Bronchial epithelial cell (primary cell): ENCODE results near the gene SART1. TPM values are rescaled to one million over a fixed set of nuclear protein-coding genes. Genes with fewer than 3 reads are reported as not detected.

Experiments
- DNase-seq: peaks from one replicate; pipeline ENCODE4 v3.0.0-alpha.2; 2010; ENCODE audit warnings: low read depth
- FAIRE-seq: peaks from 2 replicates; lab custom pipeline; 2011; peaks lifted over from hg19 to GRCh38; lab: Jason Lieb, UNC
- H3K27me3 ChIP-seq: 2 replicates; pipeline ENCODE4 v1.5.1; 2011; ENCODE audit warnings: low read length; ENCODE audit not compliant: control insufficient read depth, insufficient read depth
- H3K36me3 ChIP-seq: 2 replicates; pipeline ENCODE4 v1.5.1; 2011; ENCODE audit warnings: low read length; ENCODE audit not compliant: control insufficient read depth, insufficient read depth
- H3K4me3 ChIP-seq: 2 replicates; pipeline ENCODE4 v1.5.1; 2011; ENCODE audit warnings: mild to moderate bottlenecking, low read depth, low read length, control low read depth
- total RNA-seq: library from RNA; depleted of rRNA; stranded (reverse); fragments of >200 nt; gene quantifications from 2 replicates; pipeline ENCODE4 v1.2.1, GENCODE V29; 2014
- TF ChIP-seq, protein P1 (sequence below): IDR thresholded peaks from 2 replicates; pipeline ENCODE4 v1.5.1; 2011; ENCODE audit warnings: mild to moderate bottlenecking, moderate library complexity, low read length, control low read depth, inconsistent platforms; ENCODE audit not compliant: insufficient read depth, severe bottlenecking

SART1 gene
- total RNA-seq, 1 donor from 2014 or later = 32.4 TPM

DNA sequence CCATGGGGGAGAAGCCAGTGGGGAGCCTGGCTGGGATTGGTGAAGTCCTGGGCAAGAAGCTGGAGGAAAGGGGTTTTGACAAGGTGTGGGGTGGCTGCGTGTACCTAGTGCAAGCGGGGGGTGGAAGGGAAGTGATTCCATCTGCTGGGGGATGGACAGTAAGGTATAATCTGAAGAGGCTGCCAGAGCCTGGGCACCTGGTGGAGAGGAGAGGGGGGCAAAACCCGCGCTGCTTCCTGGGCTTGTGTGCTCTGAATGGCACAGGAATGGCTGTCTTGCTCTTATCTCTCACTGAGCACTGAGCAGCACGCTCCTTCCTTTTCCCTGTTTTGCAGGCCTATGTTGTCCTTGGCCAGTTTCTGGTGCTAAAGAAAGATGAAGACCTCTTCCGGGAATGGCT is 41.8 kb downstream of the SART1 start:
- H3K36me3 ChIP-seq = peaks cover 23% of the 10 kb centered on the region
- no peak for FAIRE-seq
- no peak for DNase-seq

DNA sequence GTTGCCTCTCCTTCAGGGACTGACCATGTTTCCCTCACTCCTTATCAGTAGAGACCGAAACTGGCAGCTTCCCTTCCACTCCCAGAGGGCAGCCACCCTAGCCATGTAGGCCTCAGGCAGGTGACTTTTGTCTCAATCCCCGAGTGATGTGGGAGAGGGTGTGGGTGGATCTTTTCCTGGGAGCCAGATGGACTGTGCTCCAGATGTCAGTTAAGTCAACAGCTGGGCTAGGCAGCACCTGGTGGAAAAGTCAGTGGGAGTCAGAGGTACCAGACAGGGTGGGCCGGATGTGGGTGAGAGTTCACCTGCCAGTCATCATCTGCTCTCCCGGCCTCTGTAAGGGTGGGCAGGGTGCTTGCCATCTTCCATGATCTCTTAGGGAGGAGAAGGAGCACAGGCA is 42.7 kb downstream of the SART1 start:
- no peaks in the 10 kb centered on the region for H3K27me3 ChIP-seq
- no peak for FAIRE-seq
- TF ChIP-seq, protein P1, sequence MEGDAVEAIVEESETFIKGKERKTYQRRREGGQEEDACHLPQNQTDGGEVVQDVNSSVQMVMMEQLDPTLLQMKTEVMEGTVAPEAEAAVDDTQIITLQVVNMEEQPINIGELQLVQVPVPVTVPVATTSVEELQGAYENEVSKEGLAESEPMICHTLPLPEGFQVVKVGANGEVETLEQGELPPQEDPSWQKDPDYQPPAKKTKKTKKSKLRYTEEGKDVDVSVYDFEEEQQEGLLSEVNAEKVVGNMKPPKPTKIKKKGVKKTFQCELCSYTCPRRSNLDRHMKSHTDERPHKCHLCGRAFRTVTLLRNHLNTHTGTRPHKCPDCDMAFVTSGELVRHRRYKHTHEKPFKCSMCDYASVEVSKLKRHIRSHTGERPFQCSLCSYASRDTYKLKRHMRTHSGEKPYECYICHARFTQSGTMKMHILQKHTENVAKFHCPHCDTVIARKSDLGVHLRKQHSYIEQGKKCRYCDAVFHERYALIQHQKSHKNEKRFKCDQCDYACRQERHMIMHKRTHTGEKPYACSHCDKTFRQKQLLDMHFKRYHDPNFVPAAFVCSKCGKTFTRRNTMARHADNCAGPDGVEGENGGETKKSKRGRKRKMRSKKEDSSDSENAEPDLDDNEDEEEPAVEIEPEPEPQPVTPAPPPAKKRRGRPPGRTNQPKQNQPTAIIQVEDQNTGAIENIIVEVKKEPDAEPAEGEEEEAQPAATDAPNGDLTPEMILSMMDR = no peak

More for the DNA sequence above, 41.8 kb downstream of the SART1 start:
- Histone ChIP-seq H3K27me3 (no peaks in the 10 kb centered on the region), H3K4me3 (peak overlapping the region; percentile 65)
- TF ChIP-seq, protein P1 = no peak

DNA sequence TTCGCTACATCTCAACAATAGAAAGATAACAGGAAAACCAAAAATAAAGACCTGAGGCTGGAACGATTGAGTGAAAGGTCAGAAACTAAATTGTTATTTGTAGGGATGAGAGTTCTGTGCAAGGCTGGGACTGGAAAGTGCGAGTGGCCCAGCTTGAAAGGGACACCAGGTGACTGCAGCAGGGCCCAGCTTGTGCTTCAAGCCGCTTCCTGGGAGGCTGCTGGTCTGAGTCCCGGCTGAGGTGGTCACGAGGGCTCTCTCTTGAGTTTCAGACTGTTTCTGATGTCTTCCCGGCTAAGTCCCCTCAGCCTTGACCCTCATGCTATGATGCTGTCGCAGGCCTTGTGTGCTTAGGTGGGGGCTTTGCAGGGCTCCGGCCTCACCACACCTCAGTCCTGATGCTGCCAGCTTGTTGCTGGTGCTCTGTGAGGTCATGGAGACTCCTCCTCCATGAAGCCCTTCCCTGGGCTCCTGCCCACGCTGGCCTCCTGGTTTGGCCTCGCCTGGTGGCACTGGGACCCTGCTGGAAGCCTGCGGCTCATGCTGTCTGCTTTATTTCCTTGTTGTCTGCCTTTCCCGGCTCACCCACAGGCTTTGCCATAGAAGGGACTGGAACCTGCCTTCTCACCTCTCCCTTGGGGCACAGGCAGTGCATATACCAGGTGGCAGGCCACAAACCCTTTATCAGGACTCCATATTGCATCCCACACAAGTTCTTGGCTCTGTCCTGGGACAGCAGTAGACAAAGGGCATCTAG is 44.8 kb downstream of the SART1 start:
- FAIRE-seq (no peak), DNase-seq (no peak)
- no peak overlapping the region for H3K4me3 ChIP-seq
- peaks cover 7% of the 10 kb centered on the region for H3K36me3 ChIP-seq
- TF ChIP-seq, protein P1 = no peak
- H3K27me3 ChIP-seq = no peaks in the 10 kb centered on the region

More for the DNA sequence above, 42.7 kb downstream of the SART1 start:
- peaks cover 15% of the 10 kb centered on the region for H3K36me3 ChIP-seq
- no peak for DNase-seq
- H3K4me3 ChIP-seq = no peak overlapping the region

- H3K4me3 ChIP-seq = no peak overlapping the region
- FAIRE-seq = no peak
- TF ChIP-seq, protein P1 = no peak
These were observed 45.3 kb downstream of the SART1 start for GRCh38 chr11:66006891-66007176.

DNA sequence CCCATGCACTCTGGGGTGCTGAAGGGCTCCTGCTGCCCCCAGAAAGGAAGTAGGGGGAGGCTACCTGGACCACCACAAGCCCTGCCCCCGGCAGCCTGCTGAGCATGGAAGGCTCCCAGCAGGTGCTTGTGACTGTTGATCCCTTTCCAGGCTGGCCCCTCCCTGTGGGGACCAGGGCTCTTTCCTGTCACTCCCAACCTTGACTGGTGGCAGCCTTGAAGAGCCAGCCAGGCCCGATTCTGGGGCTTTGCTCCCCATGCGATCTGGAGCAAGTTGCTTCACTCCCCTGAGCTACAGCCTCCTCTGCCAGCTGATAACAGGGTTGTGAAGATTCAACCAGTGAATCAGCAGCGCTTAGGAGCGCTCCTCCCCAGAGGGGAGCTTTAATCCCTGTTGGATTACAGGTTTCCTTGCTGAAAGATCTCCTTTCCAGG is 45.7 kb downstream of the SART1 start:
- no peak for DNase-seq

More at GRCh38 chr11:66006891-66007176, 45.3 kb downstream of the SART1 start:
- H3K27me3 ChIP-seq = no peaks in the 10 kb centered on the region
- H3K36me3 ChIP-seq = peaks cover 7% of the 10 kb centered on the region
- no peak for DNase-seq

More for the DNA sequence above, 45.7 kb downstream of the SART1 start:
- Histone ChIP-seq H3K4me3 (no peak overlapping the region), H3K27me3 (no peaks in the 10 kb centered on the region), H3K36me3 (peaks cover 7% of the 10 kb centered on the region)
- TF ChIP-seq, protein P1 = no peak
- no peak for FAIRE-seq
